K562 (cell line): ENCODE data around the gene CIB2. TPM values are rescaled to one million over a fixed set of nuclear protein-coding genes. Genes with fewer than 3 reads are reported as not detected.

Source experiments
- ATAC-seq: fragments of 200-7000 bp; cut with Tn5 transposase; 3 replicates; pipeline ENCODE4 v1.9.1; 2020; ENCODE audit warnings: moderate library complexity
- BruUV-seq: library from RNA; stranded (reverse); fragments of 400-500 nt; replicated peaks from 2 replicates; lab custom pipeline; 2021; lab: Mats Ljungman, UMichigan
- CTCF ChIA-PET: fragments of 300-600 bp; formaldehyde crosslinking; extraction: SDS; loops from one replicate; lab custom pipeline; 2021; ENCODE audit warnings: low intra/inter-chr PET ratio; lab: Yijun Ruan, JAX
- POLR2A ChIA-PET: fragments of 300-600, 350-650 bp; sonication (Branson Sonifier 250); formaldehyde crosslinking; extraction: SDS; loops from one replicate; lab custom pipeline; 2021; ENCODE audit warnings: antibody characterized with exemption, inconsistent platforms; lab: Yijun Ruan, JAX
- DNase-seq, 4 experiments: peaks; one replicate each; pipeline versions ENCODE4 v3.0.0 to v3.0.0-alpha.2; 2011 to 2018; ENCODE audit warnings: low spot score in 3 of 4, mixed read lengths in 3 of 4; ENCODE audit errors: extremely low read depth in 1 of 4
- FAIRE-seq: peaks from 2 replicates; lab custom pipeline; 2011; peaks lifted over from hg19 to GRCh38; lab: Jason Lieb, UNC
- H2AFZ ChIP-seq: 2 replicates; pipeline ENCODE4 v1.6.0; 2011; ENCODE audit warnings: low read depth, low read length, control low read depth, inconsistent platforms
- H3K27ac ChIP-seq: fragments of 200-600 bp; 3 replicates; pipeline ENCODE4 v1.8.0; 2011; ENCODE audit warnings: low read depth, mild to moderate bottlenecking, control low read depth, inconsistent platforms, low read length, moderate library complexity, mixed read lengths; ENCODE audit errors: extremely low read depth
- H3K27me3 ChIP-seq, 2 experiments: fragments of 300-600 bp in 1 of 2; 2 replicates in 1 of 2; 3 replicates in 1 of 2; pipeline versions ENCODE4 v1.6.0 to v1.8.0; 2011; ENCODE audit warnings: inconsistent platforms in 2 of 2, low read length in 2 of 2, mild to moderate bottlenecking in 1 of 2, mixed read lengths in 1 of 2, moderate library complexity in 1 of 2; ENCODE audit not compliant: control insufficient read depth in 2 of 2, insufficient read depth in 2 of 2
- H3K36me3 ChIP-seq: fragments of 300-600 bp; 3 replicates; pipeline ENCODE4 v1.8.0; 2011; ENCODE audit warnings: mild to moderate bottlenecking, low read length, inconsistent platforms; ENCODE audit not compliant: control insufficient read depth, insufficient read depth
- H3K4me1 ChIP-seq, 2 experiments: fragments of 200-600 bp in 1 of 2; replicated peaks in 1 of 2; 2 replicates in 1 of 2; 3 replicates in 1 of 2; pipeline versions ENCODE4 v1.5.1 to v1.8.0; 2011; ENCODE audit warnings: inconsistent platforms in 2 of 2, low read length in 2 of 2, mild to moderate bottlenecking in 1 of 2, mixed read lengths in 1 of 2, moderate library complexity in 1 of 2; ENCODE audit not compliant: control insufficient read depth in 2 of 2, insufficient read depth in 2 of 2
- H3K4me2 ChIP-seq: 2 replicates; pipeline ENCODE4 v1.6.1; 2011; ENCODE audit warnings: low read length, control low read depth, inconsistent platforms, mixed read lengths; ENCODE audit not compliant: insufficient read depth
- H3K4me3 ChIP-seq: fragments of 200-600 bp; sonication (generic), shearing (Covaris generic); 2 replicates; pipeline ENCODE4 v1.5.1; 2016; ENCODE audit warnings: control low read depth, inconsistent platforms
- H3K79me2 ChIP-seq: fragments of 200-600 bp; 3 replicates; pipeline ENCODE4 v1.8.0; 2011; ENCODE audit warnings: low read length, inconsistent platforms; ENCODE audit not compliant: control insufficient read depth, insufficient read depth
- H3K9ac ChIP-seq, 2 experiments: 2 replicates each; pipeline versions ENCODE4 v1.6.0 to v1.6.1; 2011; ENCODE audit warnings: low read depth in 2 of 2, low read length in 2 of 2, control low read depth in 1 of 2, inconsistent platforms in 1 of 2, mild to moderate bottlenecking in 1 of 2, mixed read lengths in 1 of 2; ENCODE audit not compliant: insufficient read depth in 1 of 2
- H3K9me1 ChIP-seq: one replicate; pipeline ENCODE4 v1.6.0; 2011; ENCODE audit warnings: inconsistent platforms, mild to moderate bottlenecking, low read length, moderate library complexity; ENCODE audit not compliant: control insufficient read depth, insufficient read depth
- H3K9me3 ChIP-seq: replicated peaks from 2 replicates; pipeline ENCODE4 v1.5.1; 2011; ENCODE audit warnings: low read depth, low read length, inconsistent platforms; ENCODE audit not compliant: control insufficient read depth, insufficient read depth
- H4K20me1 ChIP-seq: replicated peaks from 2 replicates; pipeline ENCODE4 v1.6.1; 2011; ENCODE audit warnings: low read length, inconsistent platforms, mixed read lengths; ENCODE audit not compliant: control insufficient read depth, insufficient read depth
- BCLAF1 ChIP-seq, 2 experiments: fragments of 450-650 bp in 1 of 2; IDR thresholded peaks; 2 replicates each; pipeline ENCODE4 v1.6.1; 2011 to 2017; ENCODE audit warnings: low read depth in 2 of 2, antibody characterized with exemption in 1 of 2, borderline replicate concordance in 1 of 2, low read length in 1 of 2, mild to moderate bottlenecking in 1 of 2, mixed read lengths in 1 of 2; ENCODE audit not compliant: control insufficient read depth in 1 of 2
- COPS2 ChIP-seq: fragments of 450-650 bp; conservative IDR thresholded peaks from 2 replicates; pipeline ENCODE4 v1.6.1; 2016; ENCODE audit warnings: mild to moderate bottlenecking, moderate library complexity
- CTCF ChIP-seq, 3 experiments: IDR thresholded peaks in 2 of 3; conservative IDR thresholded peaks in 1 of 3; 2 replicates each; pipeline ENCODE4 v1.5.1; 2011 to 2012; ENCODE audit warnings: low read length in 3 of 3, mild to moderate bottlenecking in 3 of 3, control low read depth in 2 of 3, improper control_type of control experiment in 1 of 3, inconsistent platforms in 1 of 3, low read depth in 1 of 3, mixed read lengths in 1 of 3, moderate library complexity in 1 of 3; ENCODE audit not compliant: insufficient read depth in 2 of 3
- DPF2 ChIP-seq: fragments of 450-650 bp; IDR thresholded peaks from 2 replicates; pipeline ENCODE4 v1.6.1; 2016
- FIP1L1 ChIP-seq: fragments of 200-400 bp; formaldehyde crosslinking; IDR thresholded peaks from 2 replicates; pipeline ENCODE4 v1.6.1; 2018; ENCODE audit warnings: mild to moderate bottlenecking, low read depth, low read length; ENCODE audit not compliant: poor library complexity, severe bottlenecking
- GABPB2 ChIP-seq: fragments of 250-450 bp; sonication (Bioruptor Pico); conservative IDR thresholded peaks from 2 replicates; pipeline ENCODE4 v1.5.1; 2021; ENCODE audit warnings: mild to moderate bottlenecking
- MAFF ChIP-seq: IDR thresholded peaks from 2 replicates; pipeline ENCODE4 v1.6.1; 2012; ENCODE audit warnings: low read length, improper control_type of control experiment
- PCBP2 ChIP-seq: fragments of 200-400 bp; formaldehyde crosslinking; IDR thresholded peaks from 2 replicates; pipeline ENCODE4 v1.6.1; 2018; ENCODE audit warnings: low read length, low read depth, mild to moderate bottlenecking, moderate library complexity; ENCODE audit not compliant: poor library complexity, severe bottlenecking
- STAT6 ChIP-seq: sonication (generic); formaldehyde crosslinking; IDR thresholded peaks from 2 replicates; pipeline ENCODE4 v1.8.1; 2023; ENCODE audit warnings: mild to moderate bottlenecking, missing genetic modification reagents
- TRIM24 ChIP-seq, 2 experiments: fragments of 450-650 bp; IDR thresholded peaks; 2 replicates each; pipeline ENCODE4 v1.6.1; 2016
- XRCC3 ChIP-seq: fragments of 450-650 bp; IDR thresholded peaks from 2 replicates; pipeline ENCODE4 v1.6.1; 2017; ENCODE audit warnings: mild to moderate bottlenecking, moderate library complexity
- ZBED1 ChIP-seq: IDR thresholded peaks from 2 replicates; pipeline ENCODE4 v1.6.1; 2014
- ZBTB34 ChIP-seq: fragments of 250-450 bp; sonication (Bioruptor Pico); IDR thresholded peaks from 2 replicates; pipeline ENCODE4 v1.8.0; 2021; ENCODE audit warnings: mild to moderate bottlenecking, moderate library complexity
- ZNF175 ChIP-seq: fragments of 200-800 bp; sonication (Bioruptor generic); IDR thresholded peaks from 2 replicates; pipeline ENCODE4 v1.6.1; 2016; ENCODE audit warnings: low read depth, mild to moderate bottlenecking, missing genetic modification characterization, missing compliant biosample characterization
- WGBS: fragments of 100-300 bp; shearing (Covaris generic); methylation state at CpG from one replicate; pipeline ENCODE4 v1.1.6; 2016; ENCODE audit warnings: low coverage, mixed read lengths; ENCODE audit not compliant: insufficient coverage; ENCODE audit errors: missing lambda C conversion rate; 5-methylcytosine and 5-hydroxymethylcytosine counted together
- in situ Hi-C: fragments of 300-500 bp; cut with MboI; formaldehyde crosslinking; loops from 4 replicates; pipeline ENCODE4 v1.15.0; 2018; ENCODE audit warnings: inconsistent platforms, mixed read lengths
- intact Hi-C: fragments of 100-400 bp; cut with micrococcal nuclease; formaldehyde crosslinking; loops from 2 replicates; pipeline ENCODE4 v1.14.2; 2022
- polyA plus RNA-seq, 8 experiments: library from polyadenylated mRNA; depleted of rRNA in 4 of 8; stranded (reverse) in 5 of 8; unstranded in 3 of 8; fragments of >200 nt; fragmentation: Nextera tagmentation in 2 of 8; fragmentation: Illumina TruSeq in 1 of 8; extraction: Ambion mirVana in 2 of 8; extraction: Trizol in 1 of 8; gene quantifications; 2 replicates each; pipeline versions ENCODE4 v1.2.1 to v1.2.3, GENCODE V29; 2011 to 2014; ENCODE audit warnings: inconsistent platforms in 1 of 8, missing spikeins in 1 of 8
- total RNA-seq, 7 experiments: library from RNA; depleted of rRNA in 6 of 7; stranded (reverse); fragments of >200 nt in 6 of 7; fragmentation: Illumina TruSeq in 2 of 7; extraction: Trizol in 2 of 7; gene quantifications; 2 replicates each; pipeline versions ENCODE4 v1.2.1 to v1.2.3, GENCODE V29; 2011 to 2021; ENCODE audit warnings: low replicate concordance in 1 of 7

CIB2 gene
- total and polyA plus RNA-seq, 9 of the 15 experiments (the other 6 are each of a cell fraction or from before 2014, with no cell fraction given): 1.5 to 37.4 (median 19.4) TPM

- intact Hi-C loops: no loop called here
- H3K79me2 ChIP-seq: no peaks in the 10 kb centered on the region
- WGBS: 43% methylated on average over 5 of the region's 5 CpGs
- CTCF ChIA-PET: no interaction called here
- ATAC-seq: no peak
- H3K9ac ChIP-seq: no peak overlapping the region
- no peaks in the 10 kb centered on the region; a peak in 1 of 5 replicates for H3K4me1 ChIP-seq
- H4K20me1 ChIP-seq: no peaks in the 10 kb centered on the region; the same call in 1 of the 2 replicates
- BruUV-seq: no TSS peak
- no peaks in the 10 kb centered on the region for H3K36me3 ChIP-seq
- no peak overlapping the region for H3K4me2 ChIP-seq
- no peak for DNase-seq
- POLR2A ChIA-PET: interaction anchor here (1.5 to 1.7 kb wide), 2 partner anchors 8 to 10 kb away, joined by 4 to 5 read pairs; partner anchors contain the start of genes CIB2 and IDH3A
- TF ChIP-seq TRIM24 (IDR thresholded peaks at IDR 0.05): no peak
- TF ChIP-seq BCLAF1 (IDR thresholded peaks at IDR 0.05; ENCODE audit: borderline replicate concordance in 1 of 2, control insufficient read depth in 1 of 2, low read depth in 2 of 2, low read length in 1 of 2): no peak
- TF ChIP-seq DPF2: no peak
- TF ChIP-seq XRCC3: no peak
- no peak for TF ChIP-seq COPS2
- TF ChIP-seq ZNF175 (CRISPR knock-in tag): no peak
- no peak for TF ChIP-seq GABPB2 (CRISPR knock-in tag)
- TF ChIP-seq CTCF (IDR thresholded peaks at IDR 0.05 in 2 of 3, conservative IDR thresholded peaks at IDR 0.05 in 1 of 3; ENCODE audit: insufficient read depth in 2 of 3, low read depth in 1 of 3, low read length in 3 of 3): no peak
- TF ChIP-seq PCBP2: no peak
- TF ChIP-seq ZBED1: no peak
- no peak for TF ChIP-seq MAFF
- TF ChIP-seq STAT6 (CRISPR knock-in tag): no peak
- TF ChIP-seq ZBTB34 (CRISPR knock-in tag): no peak
- no peak for TF ChIP-seq FIP1L1
- no peaks in the 10 kb centered on the region for H3K9me1 ChIP-seq
- H2AFZ ChIP-seq: no peak overlapping the region
- no peak overlapping the region for H3K27ac ChIP-seq
- no peaks in the 10 kb centered on the region for H3K27me3 ChIP-seq
- H3K9me3 ChIP-seq: no peaks in the 10 kb centered on the region
- no peak overlapping the region for H3K4me3 ChIP-seq
- peak; percentile 29 for FAIRE-seq
- in situ Hi-C loops: no loop called here
Measured at GRCh38 chr15:78139578-78139977, 8.3 kb upstream of the CIB2 start.
